B cell (primary cell): ENCODE results near the gene KATNAL1. TPM values are rescaled to one million over a fixed set of nuclear protein-coding genes. Genes with fewer than 3 reads are reported as not detected.

ENCODE experiments used
- ATAC-seq: fragments of 200-7000 bp; cut with Tn5 transposase; one replicate; pipeline ENCODE4 v1.10.0; 2021; ENCODE audit warnings: low read depth, mild to moderate bottlenecking, moderate number of reproducible peaks, moderate library complexity
- CTCF ChIA-PET: fragments of 350-600 bp; sonication (Branson Sonifier 250); formaldehyde crosslinking; loops from one replicate; lab custom pipeline; 2021; ENCODE audit warnings: antibody characterized with exemption, inconsistent platforms; lab: Charles Lee
- POLR2A ChIA-PET: fragments of 350-600 bp; sonication (Branson Sonifier 250); formaldehyde crosslinking; loops from one replicate; lab custom pipeline; 2021; ENCODE audit warnings: antibody characterized with exemption; lab: Charles Lee
- DNase-seq: peaks from one replicate; pipeline ENCODE4 v3.0.0; 2013
- H2AFZ ChIP-seq: 2 replicates; pipeline ENCODE4 v1.6.1; 2012; ENCODE audit warnings: mild to moderate bottlenecking, low read depth, low read length; ENCODE audit not compliant: insufficient read depth, poor library complexity, severe bottlenecking
- H3K27ac ChIP-seq, 2 donors: 1 replicate in 1 of 2; 2 replicates in 1 of 2; pipeline ENCODE4 v1.5.1; 2012 to 2013; ENCODE audit warnings: low read length in 2 of 2, mild to moderate bottlenecking in 2 of 2, moderate library complexity in 1 of 2
- H3K27me3 ChIP-seq, 4 experiments: fragments of 200-600 bp in 1 of 4; sonication (generic) in 1 of 4; replicated peaks in 1 of 4; 1 replicate in 2 of 4; 2 replicates in 2 of 4; pipeline versions ENCODE4 v1.6.1 to v1.7.0; 2013 to 2016; ENCODE audit warnings: low read length in 3 of 4, mild to moderate bottlenecking in 2 of 4, mixed read lengths in 1 of 4, moderate library complexity in 1 of 4; ENCODE audit not compliant: insufficient read depth in 4 of 4, control insufficient read depth in 3 of 4; ENCODE audit errors: control extremely low read depth in 1 of 4
- H3K36me3 ChIP-seq, 2 experiments: replicated peaks in 1 of 2; 1 replicate in 1 of 2; 2 replicates in 1 of 2; pipeline versions ENCODE4 v1.6.1 to v1.7.1; 2013; ENCODE audit warnings: low read length in 1 of 2; ENCODE audit not compliant: insufficient read depth in 2 of 2, control insufficient read depth in 1 of 2; ENCODE audit errors: control extremely low read depth in 1 of 2, extremely low read depth in 1 of 2
- H3K4me1 ChIP-seq, 2 donors: fragments of 200-600 bp in 1 of 2; sonication (generic) in 1 of 2; 1 replicate in 1 of 2; 2 replicates in 1 of 2; pipeline versions ENCODE4 v1.5.1 to v1.6.1; 2013 to 2017; ENCODE audit warnings: low read length in 2 of 2; ENCODE audit not compliant: control insufficient read depth in 2 of 2, insufficient read depth in 2 of 2
- H3K4me2 ChIP-seq: replicated peaks from 2 replicates; pipeline ENCODE3; 2012; ENCODE audit warnings: mild to moderate bottlenecking, low read depth, low read length; ENCODE audit not compliant: poor library complexity, severe bottlenecking
- H3K4me3 ChIP-seq, 5 experiments: fragments of 200-600 bp in 1 of 5; sonication (generic) in 1 of 5; 1 replicate in 3 of 5; 2 replicates in 2 of 5; pipeline versions ENCODE4 v1.5.1 to v1.7.0; 2011 to 2016; ENCODE audit warnings: low read length in 4 of 5, mild to moderate bottlenecking in 4 of 5, low read depth in 2 of 5, control low read depth in 1 of 5, moderate library complexity in 1 of 5; ENCODE audit not compliant: insufficient read depth in 1 of 5; ENCODE audit errors: control extremely low read depth in 1 of 5, extremely low read depth in 1 of 5
- H3K79me2 ChIP-seq: fragments of 200-600 bp; sonication (generic); one replicate; pipeline ENCODE4 v1.6.0; 2016; ENCODE audit warnings: low read length; ENCODE audit not compliant: control insufficient read depth, insufficient read depth
- H3K9ac ChIP-seq: fragments of 200-600 bp; sonication (generic); 2 replicates; pipeline ENCODE4 v1.6.1; 2017; ENCODE audit warnings: mild to moderate bottlenecking, low read length, moderate library complexity
- H3K9me3 ChIP-seq, 3 donors: one replicate each; pipeline versions ENCODE4 v1.6.1 to v1.7.1; 2013; ENCODE audit warnings: low read length in 2 of 3; ENCODE audit not compliant: control insufficient read depth in 2 of 3, insufficient read depth in 1 of 3; ENCODE audit errors: control extremely low read depth in 1 of 3
- H4K20me1 ChIP-seq: 2 replicates; pipeline ENCODE4 v1.6.0; 2012; ENCODE audit warnings: mild to moderate bottlenecking, low read length; ENCODE audit not compliant: insufficient read depth, control insufficient read depth, poor library complexity, severe bottlenecking
- H3K27ac Mint-ChIP-seq: one replicate; pipeline ENCODE4 v1.8.0; 2021; ENCODE audit warnings: mixed read lengths
- H3K27me3 Mint-ChIP-seq: one replicate; pipeline ENCODE4 v1.8.0; 2021; ENCODE audit warnings: mixed read lengths
- H3K4me1 Mint-ChIP-seq: one replicate; pipeline ENCODE4 v1.8.0; 2021; ENCODE audit warnings: mixed read lengths
- H3K4me3 Mint-ChIP-seq: one replicate; pipeline ENCODE4 v1.8.0; 2021; ENCODE audit warnings: mixed read lengths
- H3K9me3 Mint-ChIP-seq: one replicate; pipeline ENCODE4 v1.8.0; 2022; ENCODE audit warnings: mixed read lengths; ENCODE audit not compliant: insufficient read depth
- EZH2 ChIP-seq: IDR thresholded peaks from 2 replicates; pipeline ENCODE4 v1.6.1; 2012; ENCODE audit warnings: borderline replicate concordance, low read depth, mild to moderate bottlenecking, moderate library complexity, low read length; ENCODE audit not compliant: insufficient read depth, poor library complexity, severe bottlenecking
- WGBS: methylation state at CpG from one replicate; pipeline ENCODE4 v1.1.5; 2013; ENCODE audit warnings: missing lambda C conversion rate; ENCODE audit not compliant: insufficient coverage; 5-methylcytosine and 5-hydroxymethylcytosine counted together
- intact Hi-C: fragments of 100-400 bp; cut with micrococcal nuclease; formaldehyde crosslinking; loops from one replicate; pipeline ENCODE4 v1.10.0; 2022
- polyA plus RNA-seq: library from polyadenylated mRNA; depleted of rRNA; stranded (reverse); fragments of >200 nt; gene quantifications from 2 replicates; pipeline ENCODE4 v1.2.3, GENCODE V29; 2012
- total RNA-seq, 2 donors: library from RNA; stranded (reverse); fragments of 120-200 nt in 1 of 2; gene quantifications; 1 replicate in 1 of 2; 2 replicates in 1 of 2; pipeline versions ENCODE4 v1.2.3 to v1.2.4, GENCODE V29; 2013 to 2022
- TF ChIP-seq, protein P1 (sequence below): fragments of 200-600 bp; IDR thresholded peaks from one replicate; pipeline ENCODE4 v1.8.0; 2022; ENCODE audit warnings: antibody characterized with exemption, mild to moderate bottlenecking

The KATNAL1 gene
- total and polyA plus RNA-seq, 2 donors (not counting 1 experiment from before 2014, with no cell fraction given), result 2.7 to 21.9 TPM

DNA sequence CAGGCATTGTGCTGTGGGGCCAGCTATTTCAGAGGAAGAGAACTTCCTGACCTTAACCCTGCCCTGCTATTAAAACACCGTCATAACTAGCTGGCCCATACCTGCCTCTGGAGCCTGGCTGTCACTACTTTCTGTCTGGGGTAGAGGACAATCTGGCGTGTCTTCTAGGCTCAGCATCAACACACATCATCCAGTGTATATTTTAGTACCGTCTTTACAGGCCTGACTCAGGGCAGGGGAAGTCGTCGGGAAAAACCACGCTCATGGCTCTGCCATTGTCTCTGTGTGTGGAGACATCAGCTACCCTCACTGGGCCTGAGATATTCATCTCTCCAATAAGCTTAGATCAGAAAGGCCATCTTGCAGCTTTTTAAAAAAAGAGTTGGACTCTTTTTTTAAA lies 151.1 kb downstream of the KATNAL1 start:
- no peak overlapping the region for H2AFZ ChIP-seq
- ATAC-seq (no peak), DNase-seq (no peak)
- peaks cover 0 to 6% (median 0%) of the 10 kb centered on the region in 3 donors for H3K9me3 ChIP-seq
- no peak overlapping the region for H3K4me2 ChIP-seq
- no peaks in the 10 kb centered on the region for H4K20me1 ChIP-seq
- peaks cover 0 to 53% of the 10 kb centered on the region in 2 donors for H3K4me1 ChIP-seq
- Mint-ChIP-seq H3K27me3 (peaks cover 5% of the 10 kb centered on the region), H3K9me3 (no peaks in the 10 kb centered on the region), H3K4me1 (peaks cover 58% of the 10 kb centered on the region), H3K4me3 (no peak overlapping the region), H3K27ac (no peak overlapping the region)
- no peaks in the 10 kb centered on the region for H3K27me3 ChIP-seq
- ChIA-PET POLR2A (no interaction called here), CTCF (interaction anchor here (1.0 to 3.3 kb wide), 3 partner anchors 23 to 710 kb away, joined by 3 to 19 read pairs (median 3); no protein-coding TSS in a partner anchor)
- no peak overlapping the region for H3K4me3 ChIP-seq
- intact Hi-C loops, result no loop called here
- no peaks in the 10 kb centered on the region for H3K79me2 ChIP-seq
- TF ChIP-seq, protein P1, sequence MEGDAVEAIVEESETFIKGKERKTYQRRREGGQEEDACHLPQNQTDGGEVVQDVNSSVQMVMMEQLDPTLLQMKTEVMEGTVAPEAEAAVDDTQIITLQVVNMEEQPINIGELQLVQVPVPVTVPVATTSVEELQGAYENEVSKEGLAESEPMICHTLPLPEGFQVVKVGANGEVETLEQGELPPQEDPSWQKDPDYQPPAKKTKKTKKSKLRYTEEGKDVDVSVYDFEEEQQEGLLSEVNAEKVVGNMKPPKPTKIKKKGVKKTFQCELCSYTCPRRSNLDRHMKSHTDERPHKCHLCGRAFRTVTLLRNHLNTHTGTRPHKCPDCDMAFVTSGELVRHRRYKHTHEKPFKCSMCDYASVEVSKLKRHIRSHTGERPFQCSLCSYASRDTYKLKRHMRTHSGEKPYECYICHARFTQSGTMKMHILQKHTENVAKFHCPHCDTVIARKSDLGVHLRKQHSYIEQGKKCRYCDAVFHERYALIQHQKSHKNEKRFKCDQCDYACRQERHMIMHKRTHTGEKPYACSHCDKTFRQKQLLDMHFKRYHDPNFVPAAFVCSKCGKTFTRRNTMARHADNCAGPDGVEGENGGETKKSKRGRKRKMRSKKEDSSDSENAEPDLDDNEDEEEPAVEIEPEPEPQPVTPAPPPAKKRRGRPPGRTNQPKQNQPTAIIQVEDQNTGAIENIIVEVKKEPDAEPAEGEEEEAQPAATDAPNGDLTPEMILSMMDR, result no peak
- no peak for TF ChIP-seq EZH2
- H3K27ac ChIP-seq, result no peak overlapping the region
- 71% methylated on average over 6 of the region's 6 CpGs for WGBS
- no peak overlapping the region for H3K9ac ChIP-seq
- H3K36me3 ChIP-seq, result no peaks in the 10 kb centered on the region

DNA sequence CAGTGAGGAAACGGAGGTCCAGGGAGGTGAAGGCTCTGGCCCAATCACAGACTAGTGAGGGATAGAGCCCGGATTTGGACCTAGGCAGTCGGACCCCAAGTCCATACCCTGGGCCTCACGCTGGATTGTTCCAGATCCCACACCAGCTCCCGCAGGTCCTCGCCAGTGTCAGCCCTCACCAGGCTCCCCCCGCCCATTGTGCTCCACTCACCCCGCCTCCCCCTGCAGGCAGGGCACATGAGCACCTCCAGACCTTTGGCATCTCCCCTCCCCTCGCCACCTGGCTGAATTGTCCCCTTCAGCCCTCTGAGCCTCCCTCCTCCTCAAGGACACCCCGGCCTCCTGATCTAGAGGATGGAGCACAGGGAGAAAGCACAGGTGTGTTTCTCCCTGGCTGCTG lies 152.4 kb downstream of the KATNAL1 start:
- peaks cover 58% of the 10 kb centered on the region for H3K4me1 Mint-ChIP-seq
- Histone ChIP-seq H3K36me3 (no peaks in the 10 kb centered on the region), H3K4me2 (no peak overlapping the region), H3K4me1 (peaks cover 0 to 53% of the 10 kb centered on the region in 2 donors), H3K9ac (no peak overlapping the region), H3K27ac (no peak overlapping the region), H3K79me2 (no peaks in the 10 kb centered on the region), H4K20me1 (no peaks in the 10 kb centered on the region), H2AFZ (no peak overlapping the region), H3K9me3 (peaks cover 0 to 6% (median 0%) of the 10 kb centered on the region in 3 donors), H3K27me3 (no peaks in the 10 kb centered on the region), H3K4me3 (no peak overlapping the region)
- ChIA-PET CTCF (no interaction called here), POLR2A (no interaction called here)
- peak overlapping the region; percentile 5 for H3K27ac Mint-ChIP-seq
- TF ChIP-seq, protein P1, result no peak
- no peak for TF ChIP-seq EZH2
- ATAC-seq (no peak), DNase-seq (no peak)
- H3K27me3 Mint-ChIP-seq, result peaks cover 5% of the 10 kb centered on the region
- H3K4me3 Mint-ChIP-seq, result no peak overlapping the region
- 99% methylated on average over 8 of the region's 10 CpGs for WGBS
- H3K9me3 Mint-ChIP-seq, result no peaks in the 10 kb centered on the region
- intact Hi-C loops, result no loop called here
